HepG2 (cell line): Measurements from ENCODE around the gene KRTAP12-3. TPM values are rescaled to one million over a fixed set of nuclear protein-coding genes. Genes with fewer than 3 reads are reported as not detected.
A peak's percentile ranks its signal among the peaks of the same experiment; 100 is the strongest.

Experiments used
- ATAD3A ChIP-seq: sonication (generic); formaldehyde crosslinking; IDR thresholded peaks from 2 replicates; pipeline ENCODE4 v1.4.0; 2020; ENCODE audit warnings: missing genetic modification reagents
- ATRX ChIP-seq: sonication (generic); formaldehyde crosslinking; IDR thresholded peaks from 2 replicates; pipeline ENCODE4 v1.4.0; 2020; ENCODE audit warnings: missing genetic modification reagents, borderline replicate concordance
- CC2D1A ChIP-seq: sonication (generic); formaldehyde crosslinking; IDR thresholded peaks from 2 replicates; pipeline ENCODE4 v1.8.1; 2023; ENCODE audit warnings: mild to moderate bottlenecking, missing genetic modification reagents
- CEBPG ChIP-seq: IDR thresholded peaks from 2 replicates; pipeline ENCODE4 v1.6.1; 2016
- E2F2 ChIP-seq: sonication (generic); formaldehyde crosslinking; IDR thresholded peaks from 2 replicates; pipeline ENCODE4 v1.4.0; 2020; ENCODE audit warnings: missing genetic modification reagents, borderline replicate concordance
- HHEX ChIP-seq: IDR thresholded peaks from 2 replicates; pipeline ENCODE4 v1.6.1; 2016; ENCODE audit warnings: control low read depth
- HNF4A ChIP-seq: sonication (generic); formaldehyde crosslinking; IDR thresholded peaks from 2 replicates; pipeline ENCODE4 v1.4.0; 2020; ENCODE audit warnings: missing genetic modification reagents
- HOXD1 ChIP-seq: sonication (generic); formaldehyde crosslinking; IDR thresholded peaks from 2 replicates; pipeline ENCODE4 v1.5.0; 2020; ENCODE audit warnings: missing genetic modification reagents
- KDM5B ChIP-seq: sonication (generic); formaldehyde crosslinking; IDR thresholded peaks from 2 replicates; pipeline ENCODE4 v1.4.0; 2020; ENCODE audit warnings: missing genetic modification reagents, mild to moderate bottlenecking, borderline replicate concordance
- MEF2D ChIP-seq: sonication (generic); formaldehyde crosslinking; IDR thresholded peaks from 2 replicates; pipeline ENCODE4 v1.5.1; 2020; ENCODE audit warnings: mild to moderate bottlenecking, missing genetic modification reagents
- MIXL1 ChIP-seq: IDR thresholded peaks from 2 replicates; pipeline ENCODE4 v1.6.1; 2016
- MYC ChIP-seq: sonication (generic); formaldehyde crosslinking; IDR thresholded peaks from 2 replicates; pipeline ENCODE4 v1.9.0; 2021; ENCODE audit warnings: missing genetic modification reagents, borderline replicate concordance
- NBN ChIP-seq: fragments of 450-650 bp; conservative IDR thresholded peaks from 2 replicates; pipeline ENCODE4 v1.6.1; 2017
- NR2C2 ChIP-seq: sonication (generic); formaldehyde crosslinking; IDR thresholded peaks from 2 replicates; pipeline ENCODE4 v1.4.0; 2020; ENCODE audit warnings: missing genetic modification reagents, mild to moderate bottlenecking, moderate library complexity, borderline replicate concordance
- RBFOX2 ChIP-seq: fragments of 200-400 bp; formaldehyde crosslinking; IDR thresholded peaks from 2 replicates; pipeline ENCODE4 v1.6.1; 2017; ENCODE audit warnings: low read depth, mild to moderate bottlenecking, low read length
- REXO4 ChIP-seq: sonication (generic); formaldehyde crosslinking; IDR thresholded peaks from 2 replicates; pipeline ENCODE4 v1.8.0; 2022; ENCODE audit warnings: missing genetic modification reagents, mild to moderate bottlenecking, borderline replicate concordance
- YEATS4 ChIP-seq: sonication (generic); formaldehyde crosslinking; IDR thresholded peaks from 2 replicates; pipeline ENCODE4 v1.4.0; 2020; ENCODE audit warnings: missing genetic modification reagents, borderline replicate concordance
- ZNF383 ChIP-seq: sonication (generic); formaldehyde crosslinking; IDR thresholded peaks from 2 replicates; pipeline ENCODE4 v1.4.0; 2020; ENCODE audit warnings: missing genetic modification reagents, mild to moderate bottlenecking, borderline replicate concordance
- ZNF468 ChIP-seq: sonication (generic); formaldehyde crosslinking; IDR thresholded peaks from 2 replicates; pipeline ENCODE4 v1.8.0; 2022; ENCODE audit warnings: mild to moderate bottlenecking, moderate library complexity, missing genetic modification reagents
- ZNF546 ChIP-seq: sonication (generic); formaldehyde crosslinking; conservative IDR thresholded peaks from 2 replicates; pipeline ENCODE4 v1.8.1; 2023; ENCODE audit warnings: mild to moderate bottlenecking, missing genetic modification reagents
- ZNF709 ChIP-seq: sonication (generic); formaldehyde crosslinking; IDR thresholded peaks from 2 replicates; pipeline ENCODE4 v1.5.0; 2020; ENCODE audit warnings: mild to moderate bottlenecking, missing genetic modification reagents
- ZNF724P ChIP-seq: sonication (generic); formaldehyde crosslinking; IDR thresholded peaks from 2 replicates; pipeline ENCODE4 v1.8.0; 2022; ENCODE audit warnings: missing genetic modification reagents, borderline replicate concordance
- polyA plus RNA-seq, 8 experiments: library from polyadenylated mRNA; depleted of rRNA in 3 of 8; stranded (reverse) in 7 of 8; unstranded in 1 of 8; fragments of >200 nt; fragmentation: Illumina TruSeq in 4 of 8; extraction: Trizol in 4 of 8; gene quantifications; 2 replicates each; pipeline versions ENCODE4 v1.2.1 to v1.2.3, GENCODE V29; 2011 to 2016; ENCODE audit warnings: low read depth in 4 of 8, missing spikeins in 1 of 8, mixed read lengths in 1 of 8; ENCODE audit not compliant: insufficient read depth in 1 of 8
- total RNA-seq, 5 experiments: library from RNA; depleted of rRNA; stranded (reverse); fragments of >200 nt; fragmentation: Illumina TruSeq; extraction: Trizol; gene quantifications; 2 replicates each; pipeline ENCODE4 v1.2.3, GENCODE V29; 2016; ENCODE audit warnings: low read depth in 1 of 5
- TF ChIP-seq, protein P1 (sequence below): sonication (generic); formaldehyde crosslinking; IDR thresholded peaks from 2 replicates; pipeline ENCODE4 v1.4.0; 2020; ENCODE audit warnings: missing genetic modification reagents; ENCODE audit errors: not compliant biosample characterization
- TF ChIP-seq, protein P2 (sequence below): sonication (generic); formaldehyde crosslinking; IDR thresholded peaks from 2 replicates; pipeline ENCODE4 v1.4.0; 2020; ENCODE audit warnings: missing genetic modification reagents, borderline replicate concordance

The KRTAP12-3 gene
- total and polyA plus RNA-seq, 2 of the 13 experiments (the other 11 are each of a cell fraction or from before 2014, with no cell fraction given), result not detected

- TF ChIP-seq RBFOX2 (no peak), ZNF383 (CRISPR knock-in tag) (no peak), MEF2D (CRISPR knock-in tag) (peak; percentile 91), HHEX (no peak), ZNF724P (CRISPR knock-in tag) (0 out of 2 replicates have a peak, but pooled peaks have one; percentile 40), HOXD1 (CRISPR knock-in tag) (no peak), NR2C2 (CRISPR knock-in tag) (peak; percentile 83), ATRX (CRISPR knock-in tag) (no peak), ATAD3A (no peak), ZNF468 (CRISPR knock-in tag) (no peak), KDM5B (CRISPR knock-in tag) (0 out of 2 replicates have a peak, but pooled peaks have one; percentile 2), CEBPG (CRISPR knock-in tag) (peak; percentile 46; the same call in 1 of the 2 replicates), REXO4 (CRISPR knock-in tag) (no peak), ZNF709 (CRISPR knock-in tag) (0 out of 2 replicates have a peak, but pooled peaks have one; percentile 47), NBN (no peak), YEATS4 (CRISPR knock-in tag) (peak; percentile 51; the same call in 1 of the 2 replicates), ZNF546 (CRISPR knock-in tag) (no peak), HNF4A (CRISPR knock-in tag) (peak; percentile 89), CC2D1A (CRISPR knock-in tag) (no peak), MYC (peak; percentile 77), E2F2 (CRISPR knock-in tag) (no peak), MIXL1 (peak; percentile 59; the same call in 1 of the 2 replicates)
- TF ChIP-seq, protein P1, sequence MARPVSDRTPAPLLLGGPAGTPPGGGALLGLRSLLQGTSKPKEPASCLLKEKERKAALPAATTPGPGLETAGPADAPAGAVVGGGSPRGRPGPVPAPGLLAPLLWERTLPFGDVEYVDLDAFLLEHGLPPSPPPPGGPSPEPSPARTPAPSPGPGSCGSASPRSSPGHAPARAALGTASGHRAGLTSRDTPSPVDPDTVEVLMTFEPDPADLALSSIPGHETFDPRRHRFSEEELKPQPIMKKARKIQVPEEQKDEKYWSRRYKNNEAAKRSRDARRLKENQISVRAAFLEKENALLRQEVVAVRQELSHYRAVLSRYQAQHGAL (CRISPR knock-in tag), result no peak
- TF ChIP-seq, protein P2, sequence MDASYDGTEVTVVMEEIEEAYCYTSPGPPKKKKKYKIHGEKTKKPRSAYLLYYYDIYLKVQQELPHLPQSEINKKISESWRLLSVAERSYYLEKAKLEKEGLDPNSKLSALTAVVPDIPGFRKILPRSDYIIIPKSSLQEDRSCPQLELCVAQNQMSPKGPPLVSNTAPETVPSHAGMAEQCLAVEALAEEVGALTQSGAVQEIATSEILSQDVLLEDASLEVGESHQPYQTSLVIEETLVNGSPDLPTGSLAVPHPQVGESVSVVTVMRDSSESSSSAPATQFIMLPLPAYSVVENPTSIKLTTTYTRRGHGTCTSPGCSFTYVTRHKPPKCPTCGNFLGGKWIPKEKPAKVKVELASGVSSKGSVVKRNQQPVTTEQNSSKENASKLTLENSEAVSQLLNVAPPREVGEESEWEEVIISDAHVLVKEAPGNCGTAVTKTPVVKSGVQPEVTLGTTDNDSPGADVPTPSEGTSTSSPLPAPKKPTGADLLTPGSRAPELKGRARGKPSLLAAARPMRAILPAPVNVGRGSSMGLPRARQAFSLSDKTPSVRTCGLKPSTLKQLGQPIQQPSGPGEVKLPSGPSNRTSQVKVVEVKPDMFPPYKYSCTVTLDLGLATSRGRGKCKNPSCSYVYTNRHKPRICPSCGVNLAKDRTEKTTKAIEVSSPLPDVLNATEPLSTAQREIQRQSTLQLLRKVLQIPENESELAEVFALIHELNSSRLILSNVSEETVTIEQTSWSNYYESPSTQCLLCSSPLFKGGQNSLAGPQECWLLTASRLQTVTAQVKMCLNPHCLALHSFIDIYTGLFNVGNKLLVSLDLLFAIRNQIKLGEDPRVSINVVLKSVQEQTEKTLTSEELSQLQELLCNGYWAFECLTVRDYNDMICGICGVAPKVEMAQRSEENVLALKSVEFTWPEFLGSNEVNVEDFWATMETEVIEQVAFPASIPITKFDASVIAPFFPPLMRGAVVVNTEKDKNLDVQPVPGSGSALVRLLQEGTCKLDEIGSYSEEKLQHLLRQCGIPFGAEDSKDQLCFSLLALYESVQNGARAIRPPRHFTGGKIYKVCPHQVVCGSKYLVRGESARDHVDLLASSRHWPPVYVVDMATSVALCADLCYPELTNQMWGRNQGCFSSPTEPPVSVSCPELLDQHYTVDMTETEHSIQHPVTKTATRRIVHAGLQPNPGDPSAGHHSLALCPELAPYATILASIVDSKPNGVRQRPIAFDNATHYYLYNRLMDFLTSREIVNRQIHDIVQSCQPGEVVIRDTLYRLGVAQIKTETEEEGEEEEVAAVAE (CRISPR knock-in tag), result no peak
Observed at GRCh38 chr21:44700101-44701022, 42.6 kb downstream of the KRTAP12-3 start (continued).
